ENCODE measurements around the gene JAZF1.

JAZF1 gene

DNA sequence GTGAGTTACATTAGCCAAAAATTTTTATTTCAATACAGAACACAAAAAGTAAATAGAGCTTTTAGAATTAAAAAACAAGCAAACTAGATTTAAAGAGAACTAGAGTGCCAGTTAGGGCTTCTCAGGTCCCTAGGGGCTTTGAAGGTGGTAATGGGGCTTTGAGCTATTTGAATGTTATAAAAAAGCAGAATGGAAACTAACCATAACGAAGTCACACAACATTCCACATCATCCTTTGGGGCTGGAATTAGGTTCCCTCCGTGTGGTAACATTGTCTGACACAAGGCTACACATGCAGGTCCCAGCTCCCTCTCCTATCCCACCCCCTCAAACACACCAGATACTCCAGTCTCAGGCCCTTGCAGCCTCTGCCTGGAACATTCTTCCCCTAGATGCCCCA is 15.3 kb downstream of the JAZF1 start:
- DNase-seq: no peak

DNA sequence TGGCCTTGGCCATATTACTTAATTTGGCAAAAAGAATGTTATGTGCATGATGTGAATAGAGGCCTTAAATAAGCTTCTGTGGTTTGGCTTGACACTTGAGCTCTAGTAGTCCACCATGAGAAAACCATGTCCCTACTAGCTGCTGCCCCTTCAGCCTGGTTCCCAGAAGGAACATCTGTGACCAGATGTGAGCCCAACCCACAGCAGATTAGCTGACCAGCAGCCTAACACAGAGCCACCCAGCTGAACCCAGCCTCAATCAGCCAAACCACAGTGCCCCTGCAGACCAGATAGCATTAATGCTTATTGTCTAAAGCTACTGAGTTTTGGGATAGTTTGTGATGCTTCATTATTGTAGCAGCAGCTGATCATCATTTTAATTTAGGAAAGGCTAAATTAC is 16.6 kb downstream of the JAZF1 start:
- DNase-seq: no peak

DNA sequence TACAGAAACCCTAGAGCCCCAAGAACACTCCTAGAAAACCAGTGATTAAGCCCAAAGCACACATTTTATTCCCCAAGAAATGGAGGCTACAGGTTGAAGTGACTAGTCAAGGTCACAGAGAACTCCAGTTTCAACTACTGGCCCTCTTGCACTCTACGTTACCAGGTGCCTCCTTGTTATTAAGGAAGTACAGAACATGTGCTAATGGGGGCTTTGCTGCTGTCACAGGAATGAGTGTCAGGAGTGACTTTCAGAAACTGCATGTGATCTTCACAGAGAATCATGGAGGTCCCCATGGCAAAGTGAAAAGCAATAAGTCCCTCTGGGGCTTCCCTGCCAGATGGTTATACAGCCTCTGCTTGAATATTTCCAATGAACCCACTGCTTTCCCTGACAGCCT is 19.3 kb downstream of the JAZF1 start:
- no peak for DNase-seq

DNA sequence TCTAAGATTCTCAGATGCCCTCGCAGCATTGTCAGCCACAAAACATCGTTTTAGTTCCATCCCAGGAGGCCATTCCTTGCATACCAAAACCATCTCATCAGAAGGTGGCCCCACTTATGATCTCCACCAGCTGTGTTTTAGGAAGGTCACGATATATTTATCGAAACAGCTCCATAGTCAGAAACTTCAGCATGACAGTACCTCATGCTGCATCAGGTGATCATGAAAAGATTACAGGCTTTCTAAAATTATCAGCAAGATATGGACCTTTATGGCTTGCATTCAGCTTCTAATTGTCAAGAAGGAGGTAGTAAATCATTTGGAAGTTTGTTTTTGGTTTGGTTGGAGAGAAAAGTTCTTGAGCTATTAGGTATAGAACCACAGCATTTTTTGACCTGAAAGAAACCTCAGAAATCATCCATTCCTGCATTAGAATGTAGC is 20.0 kb downstream of the JAZF1 start:
- DNase-seq: no peak

DNA sequence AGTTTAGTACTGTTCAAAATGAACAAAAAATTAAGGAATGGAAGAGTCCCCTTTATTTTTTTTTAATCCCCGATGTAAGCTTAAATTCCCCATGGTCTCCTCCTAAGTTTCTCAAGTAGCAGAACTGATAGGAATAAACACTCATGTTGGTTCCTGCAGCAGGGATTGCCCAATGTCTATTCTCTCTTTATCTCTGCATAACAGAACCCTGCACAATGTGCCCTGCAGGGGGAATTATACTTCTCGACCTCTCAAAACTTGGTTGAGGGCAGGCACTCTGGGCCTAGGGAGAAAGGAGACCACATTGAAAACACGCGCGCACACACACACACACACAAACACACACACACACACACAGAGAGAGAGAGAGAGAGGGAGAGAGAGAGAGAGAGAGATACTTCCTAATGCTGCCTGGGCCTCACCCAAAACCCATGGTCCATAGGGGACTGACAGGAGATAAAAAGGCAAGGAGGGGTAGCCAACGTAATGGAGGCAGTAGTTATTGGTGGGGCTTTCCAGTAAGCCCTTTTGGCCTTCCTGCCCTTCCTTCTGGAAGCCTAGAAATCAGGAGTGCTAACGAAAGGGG is 22.7 kb downstream of the JAZF1 start:
- DNase-seq: no peak

DNA sequence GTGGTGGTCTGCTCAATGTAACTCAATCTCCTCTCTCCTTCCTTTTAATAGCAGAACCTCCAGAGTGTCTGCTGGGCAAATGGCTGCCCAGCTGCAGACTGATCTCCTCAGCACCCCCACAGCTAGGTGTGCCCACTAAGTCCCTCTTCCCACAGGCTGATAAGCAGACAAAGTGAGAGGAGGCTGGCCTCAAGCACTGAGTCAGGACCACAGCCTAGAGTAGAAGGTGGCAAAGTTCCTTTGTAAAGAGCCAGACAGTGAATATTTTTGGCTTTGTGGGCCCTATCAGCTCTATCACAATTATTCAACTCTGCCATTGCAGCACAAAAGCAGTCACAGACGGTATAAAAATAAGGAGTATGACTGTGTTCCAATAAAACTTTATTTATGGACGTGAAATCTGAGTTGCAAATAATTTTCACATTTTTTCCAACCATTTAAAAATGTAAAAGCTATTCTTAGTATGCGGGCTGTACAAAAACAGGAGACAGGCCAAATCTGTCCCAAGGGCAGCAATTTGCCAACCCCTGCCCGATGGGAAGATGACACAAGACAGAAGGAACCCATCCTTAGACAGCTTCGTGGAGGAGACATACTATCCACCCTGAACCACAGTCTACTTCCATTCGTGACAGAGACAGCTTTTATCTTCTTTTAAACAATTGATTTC is 23.4 kb downstream of the JAZF1 start:
- DNase-seq: no peak

DNA sequence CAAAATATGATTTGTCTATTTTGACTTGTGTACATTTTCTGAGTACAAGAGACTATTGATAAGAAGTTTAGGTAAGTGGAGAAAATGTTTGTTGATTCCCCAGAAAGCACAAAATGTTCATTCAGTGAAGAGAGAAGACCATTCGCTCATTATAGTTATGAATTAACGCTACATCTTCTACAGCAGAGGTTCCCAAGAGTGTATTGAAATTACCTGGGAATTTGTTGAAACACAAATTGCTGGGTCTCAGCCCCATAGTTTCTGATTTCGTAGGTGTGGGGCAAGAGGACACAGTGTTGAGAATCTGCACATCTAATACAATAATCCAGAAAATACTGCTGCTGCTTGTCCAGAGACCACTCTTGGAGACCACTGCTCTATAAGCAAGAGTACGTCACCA is 24.2 kb downstream of the JAZF1 start:
- DNase-seq: no peak

DNA sequence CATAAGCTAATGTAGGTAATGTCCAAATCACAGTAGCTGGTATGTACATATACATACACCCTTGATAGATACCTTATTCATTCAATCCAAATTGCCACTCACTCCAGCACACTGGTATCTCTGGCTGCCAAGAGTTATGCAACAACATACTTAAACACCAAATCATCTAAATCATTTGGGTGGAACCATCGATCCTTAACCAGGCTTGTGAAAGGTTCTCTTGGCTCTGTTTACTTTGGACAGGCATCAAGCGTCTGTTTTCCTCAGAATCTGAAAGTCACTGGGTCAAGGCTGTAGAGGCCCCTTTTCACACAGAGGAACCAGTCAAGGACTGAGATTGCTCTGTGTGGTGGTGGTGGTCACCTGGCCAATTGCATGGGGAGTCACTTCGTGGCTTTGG is 24.6 kb downstream of the JAZF1 start:
- no peak for DNase-seq

DNA sequence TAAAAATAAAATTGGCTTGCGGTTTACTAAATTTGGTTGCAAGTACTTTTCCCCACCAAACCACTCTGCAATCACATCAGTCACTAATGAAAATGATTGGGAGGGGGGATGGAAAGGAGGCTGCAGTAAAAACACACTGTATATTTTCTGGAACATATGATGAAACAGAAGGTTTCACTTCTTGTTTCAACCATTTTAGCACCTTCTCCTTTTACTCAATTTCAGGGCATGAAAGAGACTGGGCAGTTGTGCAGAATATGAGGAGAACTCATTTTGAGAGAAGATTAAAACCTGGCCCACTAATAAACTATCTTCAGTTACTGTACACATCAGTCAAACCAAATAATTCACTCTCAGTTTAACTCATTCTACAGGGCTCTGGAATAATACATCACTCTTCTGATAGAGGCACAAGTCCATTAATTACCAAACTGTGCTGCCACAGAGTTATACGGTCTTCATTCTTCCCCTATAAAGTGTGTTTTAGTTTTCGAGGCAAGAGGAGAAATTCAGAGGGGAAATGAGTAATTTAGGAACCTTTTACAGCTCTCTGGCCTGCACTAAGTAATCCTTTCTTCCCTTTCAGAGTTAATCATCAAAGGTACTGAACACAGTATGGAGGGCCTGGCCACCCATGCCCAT is 25.5 kb downstream of the JAZF1 start:
- DNase-seq: no peak

DNA sequence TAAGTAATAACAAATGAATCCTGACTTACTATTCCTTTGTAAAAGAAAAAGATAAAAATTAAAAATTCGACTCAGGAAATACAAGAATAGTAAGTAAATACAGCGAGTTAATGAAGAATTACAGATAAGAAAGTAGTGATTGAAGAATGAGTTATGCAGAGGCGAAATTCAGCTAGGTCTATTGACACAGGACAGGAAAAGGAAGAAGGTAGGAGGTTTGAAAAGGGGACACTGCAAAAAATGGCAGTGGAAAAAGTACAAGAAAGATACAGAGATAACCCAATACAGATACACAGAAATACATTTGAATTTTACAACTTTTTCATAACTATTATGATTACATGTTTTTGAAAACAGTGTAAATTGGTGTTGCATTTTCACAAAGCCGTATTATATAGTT is 28.0 kb downstream of the JAZF1 start:
- DNase-seq: no peak

DNA sequence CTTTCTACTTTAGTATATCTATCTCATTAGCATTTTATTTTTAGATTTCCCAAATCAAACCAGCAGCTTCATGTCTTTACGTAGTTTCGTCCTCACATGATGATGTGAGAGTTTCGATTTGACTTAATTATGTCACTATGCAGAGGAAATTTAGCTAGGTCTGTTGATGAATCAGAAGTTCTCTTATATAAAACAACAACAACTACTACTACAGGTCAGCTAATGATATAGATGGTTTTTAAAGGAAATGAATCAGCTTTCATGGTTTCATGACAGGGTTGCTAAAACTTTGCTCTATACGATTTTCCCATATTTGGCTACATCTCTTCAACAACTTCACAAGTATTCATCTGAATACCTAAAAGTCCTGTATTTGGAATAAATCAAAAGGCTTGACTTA is 28.6 kb downstream of the JAZF1 start:
- no peak for DNase-seq

DNA sequence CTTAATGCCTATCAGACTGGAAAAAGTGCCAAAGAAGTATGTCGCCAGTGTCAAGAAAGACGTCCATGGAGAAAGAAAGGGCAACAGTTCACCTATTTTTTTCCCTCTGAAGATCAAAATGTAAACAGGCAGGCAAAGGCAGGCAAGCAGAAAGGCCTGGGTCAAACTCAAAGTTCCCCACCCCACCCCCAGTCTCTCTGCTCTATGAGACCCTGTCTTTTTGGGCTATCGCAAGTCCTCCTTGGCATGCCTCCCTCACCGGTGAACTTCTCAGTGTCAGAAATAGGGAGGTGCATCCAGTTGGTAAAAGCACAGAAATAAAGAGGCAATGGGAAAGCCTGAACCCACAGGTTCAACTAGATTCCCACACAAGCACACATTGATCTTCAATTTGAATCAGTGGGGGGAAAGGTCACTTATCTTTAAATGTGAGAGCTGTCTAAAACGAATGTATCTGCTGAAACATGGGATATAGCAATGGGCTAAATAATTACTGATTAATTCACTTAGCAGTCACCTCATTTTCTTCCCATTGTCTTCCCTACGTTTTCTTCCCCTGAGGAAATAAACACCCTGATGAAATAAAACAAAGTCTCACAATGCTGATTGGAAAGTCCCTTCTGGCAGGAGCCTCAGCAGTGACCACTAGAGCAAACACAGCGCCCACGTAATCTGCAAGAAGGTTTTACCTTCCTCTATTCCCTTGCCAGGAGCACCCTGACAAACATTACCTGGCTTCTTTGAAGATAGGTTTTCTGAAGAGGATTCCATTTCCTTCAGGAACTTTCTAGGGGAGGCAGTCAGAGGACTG is 31.1 kb downstream of the JAZF1 start:
- no peak for DNase-seq

DNA sequence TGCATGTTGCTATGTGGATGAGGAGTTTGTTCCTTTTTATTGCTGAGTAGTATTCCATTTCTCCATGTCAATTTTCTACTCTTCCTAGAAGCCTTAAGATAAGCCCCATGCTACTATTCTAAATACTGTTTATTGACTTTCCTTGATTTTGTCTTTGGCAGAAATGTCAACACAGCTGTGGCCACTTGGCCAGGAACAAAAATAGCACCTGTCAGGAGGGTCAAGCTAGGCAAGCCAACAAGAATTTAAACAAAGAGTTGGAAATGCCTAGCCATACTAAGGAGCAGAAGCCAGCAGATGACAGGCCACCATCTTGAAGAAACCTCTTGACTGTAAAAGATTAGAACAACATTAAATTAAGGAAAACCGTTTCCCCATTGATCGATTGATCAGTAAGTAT is 34.7 kb downstream of the JAZF1 start:
- DNase-seq: no peak

DNA sequence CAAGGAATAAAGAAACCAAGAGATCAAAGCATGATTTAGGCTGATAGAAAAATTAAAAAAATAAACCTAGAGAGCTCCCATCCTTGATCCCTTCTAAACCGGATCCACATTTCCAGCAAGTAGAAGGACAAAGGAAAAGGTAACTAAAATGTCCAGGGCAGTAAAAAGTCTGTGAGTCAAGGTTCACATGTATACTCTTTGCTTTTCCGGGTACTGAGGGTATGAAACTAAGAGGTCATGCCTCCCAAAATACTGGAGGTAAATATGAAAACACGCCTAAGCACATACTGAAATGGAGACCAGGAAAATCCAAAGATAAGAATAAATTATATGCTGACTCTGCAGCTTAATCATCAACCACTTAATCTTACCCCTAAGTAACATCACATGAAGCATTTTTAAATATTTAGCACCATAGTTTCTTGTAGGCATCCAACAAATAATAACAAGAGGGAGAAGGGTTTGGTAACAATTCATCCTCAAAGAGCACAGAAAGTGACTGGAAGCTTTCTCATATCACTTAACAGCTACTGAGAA is 35.4 kb downstream of the JAZF1 start:
- no peak for DNase-seq

DNA sequence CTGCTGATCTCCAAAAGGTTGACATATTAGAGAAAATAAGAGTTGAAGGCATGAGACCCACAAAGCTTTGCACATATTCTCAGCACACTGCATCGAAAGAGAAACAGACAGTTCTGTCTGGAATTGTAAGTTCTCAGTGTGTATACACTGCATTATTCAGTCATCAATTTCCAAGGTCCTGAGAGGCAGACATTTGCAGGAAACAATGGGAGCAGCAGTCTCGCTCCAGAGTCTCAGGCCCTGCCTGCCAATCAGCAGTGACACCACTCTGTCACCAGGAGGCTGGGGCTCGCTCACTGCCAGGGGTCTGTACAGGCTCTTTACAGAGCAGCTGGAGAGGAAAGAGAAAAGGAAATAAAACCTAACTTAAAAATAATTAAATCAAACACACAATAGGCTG is 36.3 kb downstream of the JAZF1 start:
- DNase-seq: no peak

DNA sequence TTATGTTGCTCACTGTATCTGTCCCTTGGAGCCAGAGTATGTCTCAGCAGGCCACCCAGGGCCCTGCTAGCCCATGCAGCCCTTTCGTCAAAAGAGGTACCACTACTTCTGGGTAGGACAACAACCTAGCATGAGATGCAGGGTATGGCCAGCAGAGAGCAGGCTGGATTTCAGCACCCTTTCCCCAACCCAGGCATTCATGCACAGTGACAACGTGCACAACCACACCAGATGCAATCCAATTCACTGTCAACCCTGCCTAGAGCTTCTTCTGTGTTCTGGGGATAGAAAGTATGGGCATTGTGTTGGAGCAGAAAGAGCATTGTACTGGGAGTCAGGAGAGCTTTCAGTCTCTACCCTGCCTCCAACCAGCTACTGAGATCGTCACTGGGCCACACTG is 37.9 kb downstream of the JAZF1 start:
- no peak for DNase-seq

DNA sequence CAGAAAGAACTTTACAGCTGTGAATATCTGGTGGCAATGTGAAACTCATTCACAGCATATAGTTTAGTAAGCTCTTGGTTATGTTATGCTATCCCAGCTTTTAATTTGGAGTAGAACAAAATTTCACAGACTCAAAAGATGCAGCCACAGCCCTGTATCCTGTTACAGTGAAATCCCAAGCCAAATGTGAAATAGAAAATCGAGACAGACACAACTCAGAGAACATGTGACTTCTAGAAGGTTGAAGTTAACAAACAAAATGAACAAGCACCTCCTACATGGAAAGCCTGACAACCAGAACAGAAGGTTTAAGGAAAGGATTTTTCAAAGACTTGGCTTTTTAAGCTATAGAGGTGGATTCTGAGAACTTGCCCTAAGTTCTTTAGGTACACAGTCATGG is 39.6 kb downstream of the JAZF1 start:
- no peak for DNase-seq

DNA sequence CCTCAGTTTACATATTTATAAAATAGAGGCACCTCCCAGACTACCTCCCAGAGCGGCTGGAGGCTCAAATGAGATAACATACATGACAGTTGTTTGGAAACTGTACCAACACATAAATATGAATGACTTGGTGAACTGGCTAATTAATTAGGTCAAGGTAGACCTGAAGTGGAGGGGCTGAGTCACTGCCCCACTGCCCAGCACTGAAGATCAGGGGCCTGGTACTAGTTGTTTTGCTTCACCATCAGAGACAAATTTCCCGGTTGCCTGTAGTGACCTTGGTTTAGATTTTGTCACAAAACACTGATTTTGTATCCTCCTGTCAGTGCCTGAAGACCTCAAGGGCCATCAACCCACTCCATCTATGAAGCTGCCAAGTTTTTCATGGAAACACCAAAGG is 41.8 kb downstream of the JAZF1 start:
- no peak for DNase-seq

DNA sequence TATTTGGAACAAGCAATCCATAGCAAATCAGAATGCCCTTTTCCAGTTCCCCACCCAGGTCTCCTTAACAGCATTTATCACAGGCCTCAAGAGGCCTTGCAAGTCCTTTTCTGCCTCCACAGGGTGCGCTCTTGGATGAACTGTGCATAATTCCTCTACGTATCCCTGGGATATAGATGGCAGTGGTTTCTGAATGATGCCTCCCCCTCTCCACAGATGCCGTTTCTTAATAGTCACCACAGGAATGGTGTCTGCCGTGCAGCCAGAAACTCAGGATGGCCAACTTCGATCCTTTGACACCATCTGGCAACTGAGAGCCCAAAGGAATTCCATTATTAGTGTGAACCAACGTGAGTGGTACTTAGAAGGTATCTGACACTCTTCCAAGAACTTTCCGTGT is 43.1 kb downstream of the JAZF1 start:
- no peak for DNase-seq

DNA sequence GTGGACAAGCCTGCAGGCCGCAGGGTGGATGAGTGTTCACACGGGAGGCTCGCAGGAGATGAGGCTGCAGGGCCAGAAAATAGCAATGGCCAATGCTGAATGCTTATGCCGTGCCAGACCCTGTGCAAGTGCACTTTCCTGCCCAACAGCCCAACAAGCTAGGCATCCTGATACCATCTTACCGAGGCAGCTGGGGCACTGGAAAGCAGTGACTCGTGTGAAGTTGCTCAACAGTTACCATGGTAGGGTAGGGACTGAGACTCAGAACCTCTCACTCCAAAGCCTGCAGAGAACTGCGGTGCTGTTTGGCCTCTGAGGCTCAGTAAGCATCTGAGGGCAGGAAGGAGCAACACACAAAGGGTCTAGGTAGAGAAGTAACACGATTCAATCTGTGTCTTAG is 43.7 kb downstream of the JAZF1 start:
- no peak for DNase-seq

DNA sequence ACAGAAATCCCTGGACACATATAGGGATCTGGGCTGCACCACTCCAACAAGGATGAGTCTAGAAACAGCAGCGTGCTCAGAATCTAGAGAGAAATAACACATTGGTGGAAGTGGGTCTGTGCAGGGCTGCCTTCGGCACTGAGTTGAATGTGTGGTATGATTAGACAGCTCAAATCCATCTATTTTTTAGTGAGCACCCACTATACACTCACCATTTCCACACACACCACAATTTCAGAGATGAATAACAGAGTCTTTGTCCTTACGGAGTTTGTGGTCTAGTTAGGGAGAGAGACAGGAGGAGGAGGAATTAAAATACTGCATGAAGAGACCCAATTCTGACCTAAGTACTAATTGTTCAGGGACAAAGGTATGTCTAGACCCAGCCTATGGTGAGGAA is 44.2 kb downstream of the JAZF1 start:
- DNase-seq: no peak

DNA sequence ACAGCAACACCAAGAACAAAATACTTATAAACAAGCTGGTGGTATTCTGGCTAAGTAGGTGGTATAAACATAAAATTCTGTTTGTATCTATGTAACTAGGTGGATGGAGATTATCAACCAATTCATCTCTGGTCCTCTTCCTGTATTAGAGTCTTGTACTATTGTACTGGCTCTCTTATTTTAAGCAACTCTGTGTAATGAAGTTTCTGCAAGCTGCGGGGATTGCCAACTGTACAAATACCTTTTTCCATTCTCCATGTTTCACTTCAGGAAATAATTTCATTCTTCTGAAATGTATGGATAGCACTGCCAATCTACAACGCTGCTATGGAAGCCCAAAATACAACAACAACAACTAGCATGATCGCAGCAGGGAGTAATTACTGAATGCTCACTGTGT is 44.8 kb downstream of the JAZF1 start:
- DNase-seq: no peak

DNA sequence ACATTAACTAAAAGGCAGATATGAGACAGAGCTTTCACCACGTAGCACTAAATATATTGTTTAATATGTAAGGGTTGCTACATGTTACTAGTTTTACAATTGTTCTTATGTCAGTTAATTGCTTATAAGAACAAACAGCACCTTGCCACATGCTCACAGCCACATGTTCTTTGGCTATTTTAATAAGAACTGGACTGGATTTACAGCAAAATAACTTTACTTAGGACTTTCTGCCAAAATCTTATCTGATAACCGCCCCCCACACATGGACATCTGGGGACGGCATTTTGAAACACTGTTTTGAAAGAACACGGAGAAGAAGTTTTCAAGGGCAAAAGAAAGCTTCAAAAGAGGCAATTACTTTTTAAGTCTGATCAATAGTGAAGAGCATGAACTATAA is 45.3 kb downstream of the JAZF1 start:
- DNase-seq: no peak

DNA sequence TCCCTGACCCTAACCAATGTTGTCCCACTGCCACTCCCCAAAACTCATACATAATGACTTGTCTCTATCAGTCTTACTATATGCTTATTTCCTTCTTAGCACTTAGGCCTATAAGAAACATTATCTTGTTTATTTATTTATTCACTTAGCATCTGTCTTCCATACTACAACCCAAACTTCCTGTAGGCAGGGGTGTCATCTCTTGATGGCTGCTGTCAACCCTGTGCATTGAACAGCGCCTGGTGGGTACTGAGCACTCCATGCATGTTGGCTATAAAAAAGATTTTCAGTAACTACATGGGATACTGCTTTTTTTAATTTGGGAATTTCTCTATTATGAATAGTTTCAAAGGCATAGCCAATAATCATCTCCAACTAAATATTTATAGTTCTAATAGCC is 46.7 kb downstream of the JAZF1 start:
- no peak for DNase-seq

Data from activated CD4-positive, alpha-beta T cell treated with anti-CD3 and anti-CD28 coated beads, Interleukin-2, amount 50 U/mL, for 4 hours (primary cell).